ENCODE data around the gene HJURP. TPM values are rescaled to one million over a fixed set of nuclear protein-coding genes. Genes with fewer than 3 reads are reported as not detected.

HJURP gene
- total RNA-seq, 1 experiment from 2014 or later: 101 TPM

- DNase-seq (ENCODE audit: low read depth): no peak
Observed at GRCh38 chr2:233793465-233794127, 60.7 kb downstream of the HJURP start.

GRCh38 chr2:233792720-233793119 lies 61.6 kb downstream of the HJURP start:
- no peak for DNase-seq (ENCODE audit: low read depth)

GRCh38 chr2:233791883-233792329 lies 62.4 kb downstream of the HJURP start:
- DNase-seq (ENCODE audit: low read depth): no peak

- DNase-seq (ENCODE audit: low read depth): no peak
Observed at GRCh38 chr2:233791151-233791882, 63.0 kb downstream of the HJURP start.

GRCh38 chr2:233789554-233789953 lies 64.8 kb downstream of the HJURP start:
- DNase-seq (ENCODE audit: low read depth): no peak

Other genes starting within 250 kb of the HJURP start
- gene UGT1A8, start 236.9 kb downstream of the HJURP start, total RNA-seq (2014; rRNA removed; shearing (Covaris generic)): not detected in 2 replicates
- not detected in 2 replicates for gene UGT1A10, start 218.1 kb downstream of the HJURP start, total RNA-seq (2014; rRNA removed; shearing (Covaris generic))
- gene UGT1A9, start 182.6 kb downstream of the HJURP start, total RNA-seq (2014; rRNA removed; shearing (Covaris generic)): not detected in 2 replicates
- gene UGT1A7, start 172.6 kb downstream of the HJURP start, total RNA-seq (2014; rRNA removed; shearing (Covaris generic)): not detected in 2 replicates
- not detected in 2 replicates for gene UGT1A6, start 161.6 kb downstream of the HJURP start, total RNA-seq (2014; rRNA removed; shearing (Covaris generic))
- gene UGT1A5, start 141.6 kb downstream of the HJURP start, total RNA-seq (2014; rRNA removed; shearing (Covaris generic)): not detected in 2 replicates
- not detected in 2 replicates for gene UGT1A4, start 135.8 kb downstream of the HJURP start, total RNA-seq (2014; rRNA removed; shearing (Covaris generic))
- gene UGT1A3, start 125.5 kb downstream of the HJURP start, total RNA-seq (2014; rRNA removed; shearing (Covaris generic)): not detected in 2 replicates
- gene UGT1A1, start 94.3 kb downstream of the HJURP start, total RNA-seq (2014; rRNA removed; shearing (Covaris generic)): not detected in 2 replicates
- not detected in 2 replicates for gene MROH2A, start 76.2 kb downstream of the HJURP start, total RNA-seq (2014; rRNA removed; shearing (Covaris generic))
- 0.07 and 1.3 TPM in 2 replicates for gene TRPM8, start 62.8 kb upstream of the HJURP start, total RNA-seq (2014; rRNA removed; shearing (Covaris generic))
- gene SPP2, start 196.2 kb upstream of the HJURP start, total RNA-seq (2014; rRNA removed; shearing (Covaris generic)): 0.23 TPM in 1 of 2 replicates, not detected in the other